ENCODE results near the gene DOK5.

The DOK5 gene

GRCh38 chr20:54515793-54516628 lies 40.6 kb downstream of the DOK5 start:
- no peak for DNase-seq

- DNase-seq, result no peak
Observed at GRCh38 chr20:54517241-54517975, 42.0 kb downstream of the DOK5 start.

DNA sequence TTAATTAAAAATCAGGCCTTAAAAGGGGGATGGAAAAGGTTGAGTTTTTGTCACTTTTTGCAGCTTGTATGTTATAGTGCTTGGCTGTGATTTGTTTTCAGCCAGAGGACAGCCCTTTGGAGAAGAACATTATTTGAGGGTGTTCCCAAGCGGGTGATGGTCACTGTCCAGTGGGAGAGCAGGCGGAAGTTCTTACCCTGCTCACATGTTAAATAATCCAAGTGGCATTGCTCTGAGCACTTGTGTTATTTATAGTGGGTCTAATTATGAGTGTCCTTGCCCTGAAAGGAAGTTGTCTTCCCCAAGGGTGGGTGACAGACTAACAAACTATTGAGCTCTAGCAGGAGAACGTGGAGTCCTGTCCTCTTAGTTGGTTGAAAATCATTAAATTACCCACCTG lies 49.5 kb downstream of the DOK5 start:
- DNase-seq, result no peak

- DNase-seq, result no peak
Observed at GRCh38 chr20:54525916-54526590, 50.7 kb downstream of the DOK5 start.

DNA sequence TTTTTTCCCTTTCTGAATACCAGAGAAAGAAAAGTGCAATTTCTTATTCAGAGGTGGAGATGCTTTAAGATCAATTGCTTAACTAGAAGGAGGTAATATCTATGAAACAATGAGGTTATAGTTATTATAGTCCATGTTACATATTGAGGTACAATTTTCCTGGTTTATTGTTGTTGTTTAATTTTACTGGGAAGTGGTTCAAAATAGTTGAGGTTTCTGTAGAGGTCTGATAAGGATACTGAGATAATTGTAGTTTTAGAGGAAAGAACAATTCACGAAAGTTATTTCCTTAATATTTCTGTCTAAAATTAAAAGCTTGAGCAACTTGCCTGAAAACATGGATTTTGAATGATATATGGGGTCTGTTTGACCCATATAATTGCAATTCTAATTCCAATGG lies 51.4 kb downstream of the DOK5 start:
- no peak for DNase-seq

- no peak for DNase-seq
Observed at GRCh38 chr20:54532573-54532972, 57.2 kb downstream of the DOK5 start.

DNA sequence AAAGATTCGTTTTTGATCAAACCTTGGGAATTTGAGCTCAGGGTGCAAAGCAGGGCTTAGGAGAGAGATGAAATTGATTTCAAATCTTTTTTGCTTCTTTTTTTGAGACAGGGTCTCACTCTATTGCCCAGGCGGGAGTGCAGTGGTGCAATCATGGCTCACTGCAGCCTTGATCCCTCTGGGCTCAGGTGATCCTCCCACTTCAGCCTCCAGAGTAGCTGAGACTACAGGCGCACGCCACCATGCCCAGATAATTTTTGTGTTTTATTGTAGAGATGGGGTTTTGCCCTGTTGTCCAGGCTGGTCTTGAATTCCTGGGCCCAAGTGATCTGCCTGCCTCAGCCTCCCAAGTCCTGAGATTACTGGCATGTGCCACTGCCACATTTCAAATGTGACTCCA lies 58.7 kb downstream of the DOK5 start:
- no peak for DNase-seq

GRCh38 chr20:54535033-54535432 lies 59.6 kb downstream of the DOK5 start:
- no peak for DNase-seq

DNA sequence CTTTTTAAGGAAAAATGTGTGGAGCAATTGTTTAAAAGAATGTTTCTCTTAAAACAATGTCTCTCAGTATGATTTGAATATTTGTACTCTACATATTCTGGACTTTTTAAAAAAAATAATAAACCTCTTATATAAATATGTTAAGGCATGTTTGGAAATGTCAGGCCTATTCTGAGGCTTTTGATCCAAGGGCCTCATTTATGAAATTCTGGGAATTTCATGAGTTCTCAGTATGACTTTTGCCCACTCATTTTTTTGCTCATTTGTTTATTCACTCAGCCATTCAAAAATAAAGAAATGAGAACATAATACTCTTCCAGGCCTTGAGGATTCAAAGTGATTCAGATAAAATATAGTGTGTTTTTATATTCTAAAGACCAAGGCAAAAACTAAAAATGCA lies 60.4 kb downstream of the DOK5 start:
- DNase-seq, result no peak

DNA sequence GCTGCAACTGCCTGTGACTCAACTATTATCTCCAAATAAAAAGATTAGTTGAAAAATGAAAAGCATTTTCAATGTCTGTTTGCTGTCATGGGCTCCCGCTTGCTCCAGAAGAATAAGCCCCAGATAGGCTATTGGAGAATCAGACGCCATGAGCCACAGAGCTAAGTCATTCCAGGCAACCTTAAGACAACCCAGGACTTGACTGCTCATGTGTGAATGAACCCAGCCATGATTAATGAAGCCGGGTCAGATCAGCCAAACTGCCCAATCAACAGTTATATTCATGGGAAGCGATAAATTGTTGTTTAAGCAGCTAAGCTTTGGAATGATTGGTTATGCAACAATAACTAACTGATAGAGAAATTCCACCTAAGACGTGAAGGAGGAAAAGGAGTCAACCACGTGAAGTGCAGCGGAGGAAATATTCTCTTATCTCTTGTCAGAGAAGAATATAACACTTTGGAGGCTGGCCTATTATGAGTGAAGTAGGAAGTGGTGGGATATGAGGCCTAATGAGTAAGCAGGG lies 64.2 kb downstream of the DOK5 start:
- DNase-seq, result no peak

DNA sequence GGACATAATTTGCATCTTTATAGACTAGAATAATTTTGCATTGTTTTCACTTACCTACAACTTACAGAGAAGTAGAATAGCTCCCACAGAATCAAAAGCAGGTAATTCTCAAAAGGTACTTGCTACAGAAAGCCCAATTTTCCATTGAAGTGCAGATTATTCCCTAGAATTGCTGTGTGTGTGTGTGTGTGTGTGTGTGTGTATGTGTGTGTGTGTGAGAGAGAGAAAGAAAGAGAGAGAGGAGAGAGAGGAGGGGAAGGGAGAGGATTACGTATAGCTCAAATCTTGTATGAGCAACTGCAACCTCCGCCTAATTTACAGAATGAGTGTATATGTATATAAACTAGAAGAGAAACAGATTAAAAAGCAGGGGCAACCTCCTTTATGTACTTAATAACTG lies 68.0 kb downstream of the DOK5 start:
- DNase-seq, result no peak

GRCh38 chr20:54545676-54546358 lies 70.4 kb downstream of the DOK5 start:
- DNase-seq, result no peak

DNA sequence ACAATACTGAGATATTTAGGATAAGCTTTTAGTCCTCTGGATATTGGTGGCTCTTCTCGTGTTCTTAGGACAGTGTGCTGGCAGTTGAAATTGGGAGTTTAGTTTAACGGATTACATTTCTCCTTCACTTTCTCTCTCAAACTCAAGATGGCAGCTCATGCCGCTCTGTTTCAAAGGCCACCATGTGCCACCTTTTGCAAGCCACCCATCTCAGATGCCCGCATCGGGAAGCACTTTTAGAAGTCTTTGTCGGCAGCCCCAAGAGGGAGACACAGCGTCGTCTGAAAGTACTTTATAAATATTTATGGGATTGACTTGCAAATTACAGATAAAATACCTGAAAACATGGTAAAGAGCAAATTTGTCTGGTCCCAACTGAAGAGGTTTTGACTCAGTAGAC lies 73.5 kb downstream of the DOK5 start:
- no peak for DNase-seq

- DNase-seq, result no peak
Observed at GRCh38 chr20:54549658-54550326, 74.4 kb downstream of the DOK5 start.

DNA sequence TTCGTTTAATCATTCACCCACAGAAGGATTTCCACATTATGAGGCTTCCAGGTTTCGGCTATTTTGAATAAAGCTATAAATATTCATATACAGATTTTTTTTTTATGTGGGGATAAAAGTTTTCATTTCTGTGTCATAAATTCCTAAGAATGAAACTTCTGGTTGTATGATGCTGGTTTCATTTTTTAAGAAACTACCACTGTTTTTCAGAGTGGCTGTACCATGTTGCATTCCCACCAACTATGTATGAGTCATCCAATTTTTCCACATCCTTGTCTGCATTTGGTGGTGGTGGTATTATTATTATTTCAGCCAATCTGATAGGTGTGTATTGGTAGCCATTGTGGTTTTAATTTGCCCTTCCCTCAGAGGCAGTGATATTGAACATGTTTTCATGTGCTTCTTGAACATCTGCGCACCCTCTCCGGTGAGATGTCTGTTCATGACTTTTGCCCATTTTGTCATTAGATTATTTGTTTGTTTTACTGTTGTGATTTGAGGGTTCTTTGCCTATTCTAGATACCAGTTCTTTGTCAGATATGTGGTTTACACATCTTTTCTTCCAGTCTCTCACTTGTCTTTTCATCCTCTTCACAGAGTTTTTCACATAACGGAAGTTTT lies 75.5 kb downstream of the DOK5 start:
- no peak for DNase-seq

DNA sequence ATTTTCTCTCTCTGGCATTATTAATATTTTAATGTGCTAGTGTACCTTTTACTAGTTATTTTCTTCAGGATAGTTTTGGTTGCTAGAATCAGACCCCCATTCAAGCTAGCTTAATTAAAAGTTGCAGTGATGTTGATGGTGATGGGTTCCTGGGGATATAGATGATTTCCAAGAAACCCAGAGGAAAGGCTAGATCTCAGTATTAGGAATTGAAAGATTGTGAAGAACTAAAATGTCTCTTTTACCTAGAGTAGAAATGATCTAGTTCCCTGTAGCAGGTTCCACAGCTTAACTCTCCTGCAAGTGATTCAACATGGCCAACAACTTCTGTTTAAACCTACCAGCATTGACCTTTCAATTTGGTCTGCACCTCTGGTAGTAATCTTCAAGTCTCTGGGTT lies 78.6 kb downstream of the DOK5 start:
- DNase-seq, result no peak

DNA sequence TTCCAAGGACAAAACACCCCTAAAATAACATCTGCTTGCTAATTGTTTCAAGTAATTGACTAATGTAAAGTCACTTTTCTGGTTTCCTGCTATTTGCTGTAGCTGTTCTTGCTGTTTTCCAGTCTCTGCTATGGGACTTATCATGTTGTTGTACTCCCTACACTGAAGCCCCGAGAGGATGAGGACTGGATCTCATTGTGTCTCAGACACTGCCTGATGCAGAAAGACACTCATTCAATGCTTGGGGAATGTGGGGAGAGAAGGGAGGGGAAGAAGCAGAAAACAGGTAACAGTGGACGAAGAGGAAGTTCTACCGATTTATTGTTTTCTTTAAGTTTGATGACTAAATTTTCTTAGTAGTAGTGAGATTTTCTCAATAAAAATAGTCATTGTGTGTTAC lies 79.8 kb downstream of the DOK5 start:
- DNase-seq, result no peak

GRCh38 chr20:54556406-54556805 lies 81.0 kb downstream of the DOK5 start:
- DNase-seq, result no peak

DNA sequence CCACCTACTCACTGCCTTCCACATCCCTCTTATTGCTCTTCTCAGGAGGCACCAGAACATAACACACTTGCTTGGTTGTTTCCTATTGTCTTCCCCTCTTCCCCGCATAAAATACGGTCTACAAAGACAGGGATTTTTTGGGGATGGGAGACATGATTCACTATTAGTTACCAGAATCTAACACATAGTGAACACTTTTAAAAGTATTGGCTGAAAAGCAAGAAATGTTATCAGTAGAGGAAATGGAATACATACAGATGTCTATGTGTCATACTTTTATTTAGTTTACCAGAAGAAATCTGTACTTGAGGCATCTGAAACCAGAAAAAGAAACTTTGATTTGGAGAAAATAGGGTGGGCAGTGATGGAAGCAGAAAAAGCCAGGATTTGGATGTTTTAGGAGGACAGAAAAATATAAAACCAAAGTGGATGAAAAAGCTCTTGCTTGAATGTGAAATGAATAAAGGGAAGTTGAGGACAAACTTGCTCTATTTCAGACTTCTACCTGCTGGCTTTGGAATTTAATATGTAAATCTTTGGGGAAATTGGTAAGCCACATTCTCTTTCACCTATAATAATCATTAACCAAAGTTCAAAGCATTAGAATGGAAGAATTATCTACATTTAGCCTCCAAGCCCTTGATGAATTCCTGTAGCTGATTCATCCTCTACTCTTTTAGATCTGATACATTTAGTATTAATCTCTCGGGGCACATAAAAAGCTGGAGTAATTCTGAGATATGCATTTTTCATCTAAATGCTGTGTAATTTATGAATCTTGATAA lies 82.6 kb downstream of the DOK5 start:
- DNase-seq, result no peak

DNA sequence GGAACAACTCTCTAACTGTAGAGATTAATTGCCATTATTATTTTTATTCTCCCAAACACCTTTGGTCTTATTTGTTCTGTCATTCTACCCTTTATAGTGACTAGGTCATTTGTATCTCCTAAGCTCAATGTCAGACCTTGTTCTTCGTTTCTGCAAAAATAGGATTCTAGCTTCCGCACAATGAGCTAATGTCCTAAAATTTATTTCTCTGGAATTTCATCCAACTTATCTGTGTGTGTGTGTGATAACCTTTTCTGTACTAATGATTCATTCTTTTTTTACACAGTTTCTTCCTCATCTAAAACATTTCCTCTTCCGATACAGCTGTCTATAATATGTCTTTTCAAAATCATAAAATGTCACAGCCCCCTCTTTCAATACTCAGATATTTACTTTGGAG lies 84.5 kb downstream of the DOK5 start:
- DNase-seq, result no peak

DNA sequence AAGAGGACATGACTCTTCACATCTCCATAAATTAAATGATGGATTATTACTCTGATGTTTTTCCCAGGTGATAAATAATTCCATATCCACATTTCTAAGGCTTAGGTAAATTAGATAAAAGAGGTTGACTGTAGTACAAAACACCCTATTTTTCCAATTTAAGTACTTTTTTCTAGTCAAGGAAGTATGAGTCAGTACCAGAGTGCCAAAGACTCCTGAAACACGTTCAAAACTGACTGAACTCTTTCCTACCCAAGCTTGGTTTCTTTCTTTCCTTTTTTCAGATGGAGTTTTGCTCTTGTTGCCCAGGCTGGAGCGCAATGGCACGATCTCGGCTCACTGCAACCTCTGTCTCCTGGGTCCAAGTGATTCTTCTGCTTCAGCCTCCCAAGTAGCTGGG lies 85.0 kb downstream of the DOK5 start:
- no peak for DNase-seq
